AML-193 (cell line): ENCODE data around the gene KIFC3.
"Not testable (repeated sequence)": the region's sequence is repeated elsewhere in the genome, so short reads cannot be mapped to it uniquely, and the experiment has no call there.

Source experiments
- DNase-seq, 2 experiments: peaks; one replicate each; lab custom pipeline; 2025; lab: John Stamatoyannopoulos, UW

Gene KIFC3

GRCh38 chr16:57753448-57754353 lies 48.6 kb downstream of the KIFC3 start:
- no peak for DNase-seq

- no peak for DNase-seq
These were observed 49.5 kb downstream of the KIFC3 start for GRCh38 chr16:57752581-57753447.

GRCh38 chr16:57752203-57752580 lies 50.1 kb downstream of the KIFC3 start:
- DNase-seq = no peak

DNA sequence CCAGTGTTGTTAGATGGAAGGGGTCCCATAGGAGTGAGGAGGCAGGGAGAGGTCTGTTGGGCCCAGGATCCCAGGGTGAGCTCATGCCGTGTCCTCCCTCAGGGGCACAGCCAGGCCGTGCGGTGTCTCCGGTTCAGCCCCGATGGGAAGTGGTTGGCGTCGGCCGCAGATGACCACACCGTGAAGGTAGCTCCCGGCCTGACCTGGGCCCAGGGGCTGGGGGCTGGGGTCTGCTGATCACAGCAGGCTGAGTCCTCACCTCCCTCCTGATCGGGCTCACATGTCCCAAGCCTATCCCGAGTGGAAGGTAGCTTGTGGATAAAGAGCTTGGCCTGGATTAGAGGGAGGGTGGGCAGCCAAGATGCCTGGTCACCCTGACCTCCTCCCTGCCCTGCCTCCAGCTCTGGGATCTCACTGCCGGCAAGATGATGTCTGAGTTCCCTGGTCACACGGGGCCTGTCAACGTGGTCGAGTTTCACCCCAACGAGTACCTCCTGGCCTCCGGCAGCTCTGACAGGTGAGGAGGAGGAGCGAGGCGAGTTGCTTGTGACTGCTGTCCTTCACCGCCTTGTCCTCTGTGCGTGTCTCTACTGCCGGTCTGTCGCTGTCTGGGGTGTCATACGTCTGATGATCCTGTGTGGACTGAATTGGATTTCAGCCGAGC lies 50.6 kb downstream of the KIFC3 start:
- DNase-seq = no peak

GRCh38 chr16:57750796-57751538 lies 51.3 kb downstream of the KIFC3 start:
- DNase-seq = no peak

GRCh38 chr16:57749856-57750452 lies 52.3 kb downstream of the KIFC3 start:
- DNase-seq = no peak

DNA sequence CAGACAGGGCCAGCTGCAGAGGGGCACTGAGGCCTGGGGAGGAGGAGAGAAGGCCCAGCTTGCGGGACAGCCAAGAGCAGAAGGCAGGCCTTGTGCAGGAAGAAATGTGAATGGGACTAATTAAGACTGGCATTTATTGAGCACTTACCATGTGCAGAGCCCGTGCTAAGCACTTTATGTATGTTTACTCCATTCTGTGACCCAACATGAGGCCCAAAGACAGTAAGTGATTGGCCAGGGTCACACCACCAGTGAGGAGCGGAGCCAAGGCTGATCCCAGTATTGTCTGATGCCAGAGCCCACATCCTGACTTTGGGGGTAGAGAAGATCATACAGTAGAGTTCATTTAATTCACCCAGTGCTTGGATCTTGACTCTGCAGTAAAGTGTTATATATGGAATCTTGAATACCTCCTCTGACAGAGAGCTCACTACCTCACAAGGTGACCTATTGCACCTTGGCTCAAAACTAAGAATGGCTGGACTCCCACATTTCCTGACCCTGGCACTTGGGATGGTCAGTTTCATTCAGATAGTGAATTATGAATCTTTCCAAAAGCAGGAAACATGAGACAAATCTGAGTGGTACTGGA lies 53.1 kb downstream of the KIFC3 start:
- no peak for DNase-seq

GRCh38 chr16:57748596-57748995 lies 53.7 kb downstream of the KIFC3 start:
- no peak for DNase-seq

DNA sequence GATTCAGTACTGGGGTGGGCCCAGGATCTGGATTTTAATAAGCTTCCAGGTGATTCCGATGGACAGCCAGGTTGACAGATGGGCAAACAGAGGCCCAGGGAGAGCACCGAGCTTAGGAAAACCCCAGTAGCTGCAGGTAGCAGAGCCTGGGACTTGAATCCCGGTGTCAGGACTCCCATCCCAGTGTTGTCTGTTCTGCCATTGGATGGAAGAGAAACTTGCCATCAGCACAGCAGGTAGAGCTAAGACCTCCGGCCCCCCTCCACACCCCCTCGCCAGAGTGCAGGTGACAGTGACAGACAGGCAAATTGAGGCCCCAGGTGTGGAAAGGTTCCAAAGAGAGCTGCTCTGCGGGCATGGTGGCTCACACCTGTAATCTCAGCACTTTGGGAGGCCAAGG lies 54.3 kb downstream of the KIFC3 start:
- no peak for DNase-seq

- DNase-seq = no peak
These were observed 54.8 kb downstream of the KIFC3 start for GRCh38 chr16:57747496-57747895.

DNA sequence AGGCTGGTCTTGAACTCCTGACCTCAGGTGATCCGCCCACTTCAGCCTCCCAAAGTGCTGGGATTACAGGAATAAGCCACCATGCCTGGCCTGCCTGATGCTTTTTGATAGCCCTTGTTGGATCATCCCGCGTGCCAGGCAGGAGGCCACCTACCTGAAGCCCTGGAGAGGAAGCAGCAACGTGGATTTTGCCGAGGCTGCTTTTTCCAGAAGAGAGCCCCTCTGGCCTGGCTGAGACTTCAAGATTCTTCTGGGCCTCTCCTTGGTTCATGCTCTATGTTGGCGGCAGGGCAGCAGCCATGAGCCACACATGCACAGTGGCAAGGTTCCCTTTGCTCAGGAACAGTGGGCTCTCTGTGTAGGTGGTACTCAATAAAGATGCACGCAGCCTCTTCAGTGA lies 55.2 kb downstream of the KIFC3 start:
- DNase-seq = no peak

GRCh38 chr16:57746316-57746715 lies 56.0 kb downstream of the KIFC3 start:
- DNase-seq = not testable (repeated sequence)

- DNase-seq = no peak
These were observed 56.5 kb downstream of the KIFC3 start for GRCh38 chr16:57745768-57746167.

DNA sequence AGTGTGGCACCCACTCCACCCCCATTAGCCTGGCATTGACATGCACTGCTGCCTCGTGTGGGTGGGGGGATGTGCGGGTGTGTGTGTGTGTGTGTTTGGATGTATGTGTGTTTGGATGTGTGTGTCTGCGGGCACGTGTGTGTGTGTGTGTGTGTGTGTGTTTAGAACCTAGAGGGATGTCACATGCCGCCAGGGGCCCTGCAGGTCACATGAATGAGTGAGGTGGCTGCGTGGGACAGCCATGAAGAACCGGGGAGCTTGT lies 57.7 kb downstream of the KIFC3 start:
- DNase-seq = no peak

GRCh38 chr16:57743886-57744641 lies 58.2 kb downstream of the KIFC3 start:
- DNase-seq = no peak

DNA sequence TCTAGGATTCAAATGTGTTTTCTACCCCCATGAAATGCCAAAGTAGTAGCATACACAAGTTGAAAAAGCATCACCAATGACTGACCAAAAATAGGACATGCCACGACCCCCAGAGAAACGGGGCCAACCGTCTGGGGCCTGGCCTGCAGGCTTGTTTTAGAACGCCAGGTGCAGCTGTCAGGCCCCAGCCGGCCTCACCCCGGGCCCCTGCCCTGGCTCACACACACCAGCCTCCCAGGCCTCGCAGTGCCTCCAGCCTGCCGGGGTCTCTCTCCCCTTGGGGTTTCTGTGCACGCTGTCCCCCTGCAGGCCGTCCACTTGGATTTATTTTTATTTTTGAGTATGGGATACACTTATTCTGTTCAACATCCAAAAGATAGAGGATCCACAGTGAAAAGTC lies 58.8 kb downstream of the KIFC3 start:
- no peak for DNase-seq

GRCh38 chr16:57742543-57742942 lies 59.7 kb downstream of the KIFC3 start:
- no peak for DNase-seq

DNA sequence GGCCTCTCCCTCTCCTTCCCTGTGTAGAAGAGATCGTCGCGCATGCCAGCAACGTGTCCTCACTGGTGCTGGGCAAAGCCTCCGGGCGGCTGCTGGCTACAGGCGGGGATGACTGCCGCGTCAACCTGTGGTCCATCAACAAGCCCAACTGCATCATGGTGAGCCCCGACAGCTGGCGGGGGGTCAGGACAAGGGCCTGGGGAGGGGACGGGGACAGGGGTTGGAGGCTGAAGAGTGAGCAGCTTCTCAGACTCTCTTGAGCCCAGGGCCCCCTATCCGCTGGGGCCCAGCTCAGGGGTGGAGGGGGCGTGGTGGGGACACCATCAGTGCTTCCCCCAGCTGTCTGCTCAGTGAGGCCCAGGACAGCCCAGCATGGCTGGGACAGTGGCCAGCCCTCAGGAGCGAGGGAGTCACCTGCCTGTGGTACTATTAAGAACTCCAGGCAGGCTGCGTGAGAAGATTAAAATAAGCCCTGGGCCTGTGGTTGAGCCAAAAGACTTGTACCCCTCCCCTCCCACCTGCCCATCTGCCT lies 60.6 kb downstream of the KIFC3 start:
- no peak for DNase-seq

DNA sequence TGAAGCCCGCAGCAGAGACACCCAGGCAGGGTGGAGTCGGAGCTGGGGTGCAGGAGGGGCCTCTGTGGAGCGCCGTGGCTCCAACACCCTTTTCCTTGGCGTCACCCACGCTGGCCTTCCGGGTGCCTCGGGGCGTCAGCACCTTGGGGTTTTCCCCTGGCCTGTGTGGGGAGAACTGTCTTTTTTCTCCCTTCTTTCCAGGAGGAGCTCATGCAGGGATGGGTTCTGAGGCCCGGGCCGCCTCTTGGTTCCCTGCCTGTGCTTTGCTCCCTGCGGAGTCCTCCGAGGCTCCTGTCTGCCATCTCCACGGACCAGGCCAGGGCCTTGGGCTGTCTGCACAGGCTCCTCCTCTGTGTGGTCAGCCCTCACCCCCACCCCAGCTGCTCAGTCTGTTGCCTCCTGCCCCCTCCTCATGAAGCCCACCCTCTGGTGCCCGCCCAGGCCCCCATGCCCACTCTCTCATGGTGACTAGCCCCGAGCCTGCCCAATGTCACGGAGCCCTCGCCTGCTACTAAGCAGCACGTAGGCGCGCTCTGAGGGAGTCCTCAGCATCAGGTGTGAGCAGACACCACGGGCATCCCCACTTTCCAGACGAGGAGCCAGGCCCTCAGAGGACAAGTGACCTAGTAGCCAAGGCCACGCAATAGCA lies 61.7 kb downstream of the KIFC3 start:
- no peak for DNase-seq
